CD8-positive, alpha-beta memory T cell (primary cell): ENCODE results near the gene C6orf136. TPM values are rescaled to one million over a fixed set of nuclear protein-coding genes. Genes with fewer than 3 reads are reported as not detected.
A peak's percentile ranks its signal among the peaks of the same experiment; 100 is the strongest.

Experiments
- CTCF ChIA-PET: fragments of 350-600 bp; sonication (Branson Sonifier 250); formaldehyde crosslinking; loops from one replicate; lab custom pipeline; 2021; ENCODE audit warnings: antibody characterized with exemption; lab: Charles Lee
- POLR2A ChIA-PET: fragments of 350-600 bp; sonication (Branson Sonifier 250); formaldehyde crosslinking; loops from one replicate; lab custom pipeline; 2021; ENCODE audit warnings: antibody characterized with exemption; lab: Charles Lee
- DNase-seq, 5 donors: peaks; one replicate each; pipeline versions ENCODE4 v3.0.0 to v3.0.0-alpha.2; 2020 to 2022; ENCODE audit warnings: mixed read lengths in 1 of 5
- H3K27ac ChIP-seq: one replicate; pipeline ENCODE4 v1.7.0; 2013; ENCODE audit warnings: low read depth, mild to moderate bottlenecking, low read length, moderate library complexity
- H3K27me3 ChIP-seq: 2 replicates; pipeline ENCODE4 v1.7.0; 2013; ENCODE audit warnings: low read length, mild to moderate bottlenecking; ENCODE audit not compliant: insufficient read depth, poor library complexity, severe bottlenecking
- H3K36me3 ChIP-seq: 2 replicates; pipeline ENCODE4 v1.7.0; 2013; ENCODE audit warnings: mild to moderate bottlenecking, low read length, moderate library complexity; ENCODE audit not compliant: insufficient read depth
- H3K4me1 ChIP-seq: 2 replicates; pipeline ENCODE4 v1.7.0; 2013; ENCODE audit warnings: mild to moderate bottlenecking, low read length, moderate library complexity; ENCODE audit not compliant: insufficient read depth
- H3K4me3 ChIP-seq: 2 replicates; pipeline ENCODE4 v1.7.0; 2013; ENCODE audit warnings: mild to moderate bottlenecking, low read length
- H3K9me3 ChIP-seq: 2 replicates; pipeline ENCODE4 v1.7.0; 2013; ENCODE audit warnings: mild to moderate bottlenecking, low read length
- H3K27ac Mint-ChIP-seq, 8 donors: one replicate each; pipeline ENCODE4 v1.8.0; 2020 to 2021; ENCODE audit warnings: mixed read lengths in 8 of 8, mild to moderate bottlenecking in 6 of 8, inconsistent platforms in 3 of 8, moderate library complexity in 3 of 8
- H3K27me3 Mint-ChIP-seq, 2 donors: one replicate each; pipeline ENCODE4 v1.8.0; 2020 to 2021; ENCODE audit warnings: mixed read lengths in 2 of 2, mild to moderate bottlenecking in 1 of 2, moderate library complexity in 1 of 2
- H3K36me3 Mint-ChIP-seq, 3 donors: one replicate each; pipeline ENCODE4 v1.8.0; 2020 to 2021; ENCODE audit warnings: mixed read lengths in 3 of 3, inconsistent platforms in 1 of 3, mild to moderate bottlenecking in 1 of 3
- H3K4me1 Mint-ChIP-seq, 3 donors: one replicate each; pipeline ENCODE4 v1.8.0; 2020 to 2021; ENCODE audit warnings: mixed read lengths in 3 of 3, inconsistent platforms in 1 of 3, mild to moderate bottlenecking in 1 of 3
- H3K4me3 Mint-ChIP-seq, 7 donors: one replicate each; pipeline ENCODE4 v1.8.0; 2020 to 2021; ENCODE audit warnings: mixed read lengths in 7 of 7, mild to moderate bottlenecking in 6 of 7, moderate library complexity in 4 of 7, inconsistent platforms in 2 of 7
- H3K9me3 Mint-ChIP-seq, 5 donors: one replicate each; pipeline ENCODE4 v1.8.0; 2020 to 2022; ENCODE audit warnings: mixed read lengths in 5 of 5, mild to moderate bottlenecking in 3 of 5, moderate library complexity in 2 of 5, inconsistent platforms in 1 of 5
- polyA plus RNA-seq: library from polyadenylated mRNA; unstranded; fragments of 300-500 nt; fragmentation: Illumina TruSeq; gene quantifications from one replicate; pipeline ENCODE4 v1.2.3, GENCODE V29; 2021
- total RNA-seq, 2 experiments: library from RNA; stranded (reverse); gene quantifications; one replicate each; pipeline ENCODE4 v1.2.3, GENCODE V29; 2021

Gene C6orf136
- total and polyA plus RNA-seq, 3 experiments from 2014 or later = 11.8 to 42.2 (median 35.9) TPM

- Mint-ChIP-seq H3K4me3 (no peak overlapping the region), H3K27ac (no peak overlapping the region), H3K27me3 (no peaks in the 10 kb centered on the region), H3K4me1 (peaks cover 0 to 5% (median 2%) of the 10 kb centered on the region in 3 donors), H3K9me3 (no peaks in the 10 kb centered on the region), H3K36me3 (peaks cover 4 to 34% (median 15%) of the 10 kb centered on the region in 3 donors)
- Histone ChIP-seq H3K4me3 (no peak overlapping the region), H3K9me3 (no peaks in the 10 kb centered on the region), H3K4me1 (peaks cover 10% of the 10 kb centered on the region), H3K27me3 (no peaks in the 10 kb centered on the region), H3K36me3 (no peaks in the 10 kb centered on the region), H3K27ac (no peak overlapping the region)
- ChIA-PET CTCF (interaction anchor here (0.5 to 1.4 kb wide), 4 partner anchors 38 to 103 kb away, joined by 3 read pairs; no protein-coding TSS in a partner anchor), POLR2A (no interaction called here)
- no peak for DNase-seq
Observed at GRCh38 chr6:30635834-30636233, 11.1 kb upstream of the C6orf136 start.

GRCh38 chr6:30640481-30640880 lies 6.5 kb upstream of the C6orf136 start:
- Histone ChIP-seq H3K4me1 (peaks cover 16% of the 10 kb centered on the region), H3K4me3 (no peak overlapping the region), H3K27me3 (no peaks in the 10 kb centered on the region), H3K9me3 (no peaks in the 10 kb centered on the region), H3K36me3 (no peaks in the 10 kb centered on the region), H3K27ac (no peak overlapping the region)
- peak overlapping the region in 1 of 8 donors; percentile 69 for H3K27ac Mint-ChIP-seq
- peaks cover 9 to 17% (median 12%) of the 10 kb centered on the region in 3 donors for H3K4me1 Mint-ChIP-seq
- ChIA-PET CTCF (interaction anchor here (1.4 to 1.6 kb wide), 3 partner anchors 15 to 187 kb away, joined by 3 read pairs; no protein-coding TSS in a partner anchor), POLR2A (no interaction called here)
- no peak for DNase-seq
- H3K27me3 Mint-ChIP-seq = no peaks in the 10 kb centered on the region
- no peak overlapping the region for H3K4me3 Mint-ChIP-seq
- peaks cover 0 to 46% (median 16%) of the 10 kb centered on the region in 3 donors for H3K36me3 Mint-ChIP-seq
- no peaks in the 10 kb centered on the region for H3K9me3 Mint-ChIP-seq

GRCh38 chr6:30641048-30641447 lies 5.9 kb upstream of the C6orf136 start:
- no peaks in the 10 kb centered on the region for H3K36me3 ChIP-seq
- Mint-ChIP-seq H3K36me3 (peaks cover 0 to 43% (median 11%) of the 10 kb centered on the region in 3 donors), H3K27me3 (no peaks in the 10 kb centered on the region), H3K9me3 (no peaks in the 10 kb centered on the region), H3K4me1 (peaks cover 14 to 19% (median 18%) of the 10 kb centered on the region in 3 donors), H3K27ac (peak overlapping the region in 4 of 8 donors; percentile 13 to 61 (median 19)), H3K4me3 (peak overlapping the region in 1 of 7 donors; percentile 16)
- peaks cover 19% of the 10 kb centered on the region for H3K4me1 ChIP-seq
- POLR2A ChIA-PET = interaction anchor here (0.5 to 1.1 kb wide), 2 partner anchors 26 to 149 kb away, joined by 3 to 11 read pairs; no protein-coding TSS in a partner anchor
- CTCF ChIA-PET = interaction anchor here (1.2 to 1.6 kb wide), 4 partner anchors 15 to 187 kb away, joined by 3 to 6 read pairs (median 3); no protein-coding TSS in a partner anchor
- H3K27ac ChIP-seq = no peak overlapping the region
- peak in 1 of 5 donors; percentile 33 for DNase-seq
- H3K9me3 ChIP-seq = no peaks in the 10 kb centered on the region
- H3K4me3 ChIP-seq = no peak overlapping the region
- H3K27me3 ChIP-seq = no peaks in the 10 kb centered on the region

GRCh38 chr6:30643656-30644055 lies 3.3 kb upstream of the C6orf136 start:
- no peak overlapping the region for H3K27ac ChIP-seq
- H3K36me3 ChIP-seq = no peaks in the 10 kb centered on the region
- H3K27me3 Mint-ChIP-seq = no peaks in the 10 kb centered on the region
- H3K4me3 Mint-ChIP-seq = no peak overlapping the region
- DNase-seq = no peak
- ChIA-PET POLR2A (no interaction called here), CTCF (interaction anchor here (1.4 to 1.6 kb wide), 2 partner anchors 18 to 87 kb away, joined by 4 to 6 read pairs; no protein-coding TSS in a partner anchor)
- no peaks in the 10 kb centered on the region for H3K27me3 ChIP-seq
- H3K4me3 ChIP-seq = no peak overlapping the region
- H3K4me1 Mint-ChIP-seq = peaks cover 28 to 35% (median 35%) of the 10 kb centered on the region in 3 donors
- peaks cover 0 to 46% (median 11%) of the 10 kb centered on the region in 3 donors for H3K36me3 Mint-ChIP-seq
- peak overlapping the region in 4 of 8 donors; percentile 22 to 84 (median 42) for H3K27ac Mint-ChIP-seq
- no peaks in the 10 kb centered on the region for H3K9me3 Mint-ChIP-seq
- H3K9me3 ChIP-seq = no peaks in the 10 kb centered on the region
- H3K4me1 ChIP-seq = peaks cover 33% of the 10 kb centered on the region

GRCh38 chr6:30644769-30645168 lies 2.2 kb upstream of the C6orf136 start:
- ChIA-PET CTCF (interaction anchor here (1.4 to 1.6 kb wide), 2 partner anchors 19 to 86 kb away, joined by 4 to 6 read pairs; no protein-coding TSS in a partner anchor), POLR2A (no interaction called here)
- Mint-ChIP-seq H3K36me3 (peaks cover 0 to 47% (median 11%) of the 10 kb centered on the region in 3 donors), H3K4me3 (no peak overlapping the region), H3K27me3 (no peaks in the 10 kb centered on the region), H3K9me3 (no peaks in the 10 kb centered on the region), H3K27ac (peak overlapping the region in 4 of 8 donors; percentile 32 to 94 (median 77)), H3K4me1 (peaks cover 28 to 38% (median 35%) of the 10 kb centered on the region in 3 donors)
- no peak for DNase-seq
- H3K9me3 ChIP-seq = no peaks in the 10 kb centered on the region
- H3K27ac ChIP-seq = no peak overlapping the region
- no peaks in the 10 kb centered on the region for H3K36me3 ChIP-seq
- no peak overlapping the region for H3K4me3 ChIP-seq
- H3K4me1 ChIP-seq = peaks cover 33% of the 10 kb centered on the region
- no peaks in the 10 kb centered on the region for H3K27me3 ChIP-seq

GRCh38 chr6:30645989-30646388 lies 944 bp upstream of the C6orf136 start:
- Histone ChIP-seq H3K4me1 (peaks cover 22% of the 10 kb centered on the region), H3K4me3 (no peak overlapping the region), H3K27me3 (no peaks in the 10 kb centered on the region), H3K36me3 (no peaks in the 10 kb centered on the region), H3K27ac (peak overlapping the region; percentile 10), H3K9me3 (no peaks in the 10 kb centered on the region)
- no peaks in the 10 kb centered on the region for H3K27me3 Mint-ChIP-seq
- H3K4me3 Mint-ChIP-seq = peak overlapping the region in 4 of 7 donors; percentile 38 to 92 (median 89)
- CTCF ChIA-PET = interaction anchor here (1.6 to 1.7 kb wide), 2 partner anchors 33 to 85 kb away, joined by 4 to 5 read pairs; no protein-coding TSS in a partner anchor
- POLR2A ChIA-PET = interaction anchor here (1.2 kb wide), 1 partner anchor 115 kb away, joined by 4 read pairs; no protein-coding TSS in a partner anchor
- peaks cover 0 to 45% (median 13%) of the 10 kb centered on the region in 3 donors for H3K36me3 Mint-ChIP-seq
- H3K27ac Mint-ChIP-seq = peak overlapping the region in 7 of 8 donors; percentile 25 to 96 (median 90)
- peaks cover 27 to 35% (median 33%) of the 10 kb centered on the region in 3 donors for H3K4me1 Mint-ChIP-seq
- no peak for DNase-seq
- no peaks in the 10 kb centered on the region for H3K9me3 Mint-ChIP-seq

- peaks cover 0 to 50% (median 15%) of the 10 kb centered on the region in 3 donors for H3K36me3 Mint-ChIP-seq
- peaks cover 23 to 31% (median 24%) of the 10 kb centered on the region in 3 donors for H3K4me1 Mint-ChIP-seq
- Histone ChIP-seq H3K27ac (peak overlapping the region; percentile 86), H3K36me3 (peaks cover 9% of the 10 kb centered on the region), H3K27me3 (no peaks in the 10 kb centered on the region), H3K4me1 (peaks cover 18% of the 10 kb centered on the region), H3K9me3 (no peaks in the 10 kb centered on the region), H3K4me3 (peak overlapping the region; percentile 61)
- H3K27me3 Mint-ChIP-seq = no peaks in the 10 kb centered on the region
- ChIA-PET POLR2A (interaction anchor here (0.6 to 0.9 kb wide), 4 partner anchors 32 to 175 kb away, joined by 3 to 4 read pairs (median 4); no protein-coding TSS in a partner anchor), CTCF (interaction anchor here (1.0 to 1.6 kb wide), 2 partner anchors 75 to 83 kb away, joined by 3 to 4 read pairs; no protein-coding TSS in a partner anchor)
- H3K27ac Mint-ChIP-seq = peak overlapping the region; percentile 84 to 96 (median 94)
- no peaks in the 10 kb centered on the region for H3K9me3 Mint-ChIP-seq
- peak; percentile 61 to 83 (median 64) for DNase-seq
- H3K4me3 Mint-ChIP-seq = peak overlapping the region; percentile 84 to 95 (median 89)
Observed at GRCh38 chr6:30647242-30648116, 546 bp downstream of the C6orf136 start.
